Measurements from ENCODE around the gene ADAM12. TPM values are rescaled to one million over a fixed set of nuclear protein-coding genes. Genes with fewer than 3 reads are reported as not detected.

ADAM12 gene
- total and polyA plus RNA-seq, 10 of the 15 experiments (the other 5 are each of a cell fraction or from before 2014, with no cell fraction given), result under 0.01 to 0.62 (median 0.04) TPM; not detected in 5

DNA sequence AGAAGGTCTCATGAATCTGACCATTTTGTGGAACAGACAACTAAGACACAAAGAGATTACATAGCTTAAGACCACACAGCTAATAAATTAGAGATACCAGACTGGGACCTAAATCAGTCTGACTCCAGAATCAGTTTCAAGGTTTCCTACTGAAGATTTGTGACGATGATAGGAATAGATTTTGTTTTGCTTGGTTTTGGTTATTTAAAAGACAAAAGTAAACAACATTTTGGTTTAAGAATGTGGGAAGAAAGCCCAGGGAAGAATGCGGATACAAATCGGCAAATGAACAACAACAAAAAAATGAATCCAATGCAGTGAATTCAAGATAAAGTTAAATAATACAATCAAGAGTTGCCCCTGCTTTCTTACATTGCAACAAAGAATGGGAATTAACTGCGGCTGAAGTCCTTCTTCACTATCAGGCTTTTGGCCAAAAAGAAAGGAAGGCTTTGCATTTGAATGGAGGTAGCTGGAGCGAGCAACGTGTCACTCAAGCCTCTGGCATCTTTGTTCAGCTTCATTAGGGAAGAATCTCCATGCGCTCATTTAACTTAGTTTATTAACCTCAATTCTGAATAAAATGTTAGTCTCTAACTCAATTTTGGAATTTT, 210.8 kb downstream of the ADAM12 start:
- H3K79me2 ChIP-seq (ENCODE audit: control insufficient read depth, insufficient read depth, low read length), result no peaks in the 10 kb centered on the region
- DNase-seq (ENCODE audit: low read depth, low spot score) (no peak), ATAC-seq (no peak), FAIRE-seq (no peak)
- intact Hi-C loops (cut with micrococcal nuclease; ENCODE audit: unreplicated experiment), result no loop called here
- ChIA-PET POLR2A (no interaction called here), RAD21 (ENCODE audit: unreplicated experiment) (no interaction called here), SMC1A (ENCODE audit: uncharacterized antibody, unreplicated experiment) (no interaction called here), CTCF (no interaction called here)
- no peaks in the 10 kb centered on the region for H4K20me1 ChIP-seq (ENCODE audit: control insufficient read depth, insufficient read depth)
- BruUV-seq (replicated peaks), result no TSS peak
- H3K4me3 ChIP-seq, result no peak overlapping the region
- H3K36me3 ChIP-seq (ENCODE audit: control insufficient read depth in 2 of 2, insufficient read depth in 2 of 2, low read length in 1 of 2), result no peaks in the 10 kb centered on the region
- H2AFZ ChIP-seq (ENCODE audit: control insufficient read depth, low read depth, low read length), result no peak overlapping the region
- 54% methylated on average over 7 of the region's 7 CpGs for WGBS (ENCODE audit: insufficient coverage, insufficient replicate concordance, low lambda C conversion rate, missing lambda C conversion rate)
- H3K4me2 ChIP-seq (ENCODE audit: control insufficient read depth, insufficient read depth), result no peak overlapping the region
- H3K9ac ChIP-seq (ENCODE audit: control insufficient read depth, insufficient read depth, low read length), result no peak overlapping the region
- TF ChIP-seq NFIC (IDR thresholded peaks at IDR 0.05; ENCODE audit: low read depth, low read length), result no peak
- TF ChIP-seq CHD1 (IDR thresholded peaks at IDR 0.05; ENCODE audit: low read depth, low read length), result no peak
- TF ChIP-seq MYC (IDR thresholded peaks at IDR 0.05; ENCODE audit: insufficient read depth, insufficient read length, insufficient replicate concordance, low read length, severe bottlenecking), result no peak
- no peak for TF ChIP-seq ZSCAN29 (IDR thresholded peaks at IDR 0.05)
- TF ChIP-seq, protein P1, sequence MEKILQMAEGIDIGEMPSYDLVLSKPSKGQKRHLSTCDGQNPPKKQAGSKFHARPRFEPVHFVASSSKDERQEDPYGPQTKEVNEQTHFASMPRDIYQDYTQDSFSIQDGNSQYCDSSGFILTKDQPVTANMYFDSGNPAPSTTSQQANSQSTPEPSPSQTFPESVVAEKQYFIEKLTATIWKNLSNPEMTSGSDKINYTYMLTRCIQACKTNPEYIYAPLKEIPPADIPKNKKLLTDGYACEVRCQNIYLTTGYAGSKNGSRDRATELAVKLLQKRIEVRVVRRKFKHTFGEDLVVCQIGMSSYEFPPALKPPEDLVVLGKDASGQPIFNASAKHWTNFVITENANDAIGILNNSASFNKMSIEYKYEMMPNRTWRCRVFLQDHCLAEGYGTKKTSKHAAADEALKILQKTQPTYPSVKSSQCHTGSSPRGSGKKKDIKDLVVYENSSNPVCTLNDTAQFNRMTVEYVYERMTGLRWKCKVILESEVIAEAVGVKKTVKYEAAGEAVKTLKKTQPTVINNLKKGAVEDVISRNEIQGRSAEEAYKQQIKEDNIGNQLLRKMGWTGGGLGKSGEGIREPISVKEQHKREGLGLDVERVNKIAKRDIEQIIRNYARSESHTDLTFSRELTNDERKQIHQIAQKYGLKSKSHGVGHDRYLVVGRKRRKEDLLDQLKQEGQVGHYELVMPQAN (conservative IDR thresholded peaks at IDR 0.05), result no peak
- no peak for TF ChIP-seq HDAC6 (IDR thresholded peaks at IDR 0.05; ENCODE audit: unreplicated experiment)
- TF ChIP-seq RUNX3 (IDR thresholded peaks at IDR 0.05; ENCODE audit: low read length), result no peak
- in situ Hi-C loops (cut with MboI), result no loop called here
- H3K9me3 ChIP-seq (replicated peaks; ENCODE audit: control insufficient read depth, insufficient read depth, low read length), result no peaks in the 10 kb centered on the region
- H3K27ac ChIP-seq (ENCODE audit: control insufficient read depth, insufficient read depth), result no peak overlapping the region
- no peaks in the 10 kb centered on the region for H3K27me3 ChIP-seq (replicated peaks in 1 of 2; ENCODE audit: control insufficient read depth in 2 of 2, insufficient read depth in 2 of 2, low read length in 1 of 2)
- no peaks in the 10 kb centered on the region for H3K4me1 ChIP-seq (ENCODE audit: control insufficient read depth, insufficient read depth, low read length)

All from GM12878 (cell line).